K562 (cell line): ENCODE measurements around the gene NBEAL2. TPM values are rescaled to one million over a fixed set of nuclear protein-coding genes. Genes with fewer than 3 reads are reported as not detected.
A peak's percentile ranks its signal among the peaks of the same experiment; 100 is the strongest.

Source experiments
- ATAC-seq: fragments of 200-7000 bp; cut with Tn5 transposase; 3 replicates; pipeline ENCODE4 v1.9.1; 2020; ENCODE audit warnings: moderate library complexity
- BruUV-seq: library from RNA; stranded (reverse); fragments of 400-500 nt; replicated peaks from 2 replicates; lab custom pipeline; 2021; lab: Mats Ljungman, UMichigan
- CTCF ChIA-PET: fragments of 300-600 bp; formaldehyde crosslinking; extraction: SDS; loops from one replicate; lab custom pipeline; 2021; ENCODE audit warnings: low intra/inter-chr PET ratio; lab: Yijun Ruan, JAX
- POLR2A ChIA-PET: fragments of 300-600, 350-650 bp; sonication (Branson Sonifier 250); formaldehyde crosslinking; extraction: SDS; loops from one replicate; lab custom pipeline; 2021; ENCODE audit warnings: antibody characterized with exemption, inconsistent platforms; lab: Yijun Ruan, JAX
- DNase-seq, 4 experiments: peaks; one replicate each; pipeline versions ENCODE4 v3.0.0 to v3.0.0-alpha.2; 2011 to 2018; ENCODE audit warnings: low spot score in 3 of 4, mixed read lengths in 3 of 4; ENCODE audit errors: extremely low read depth in 1 of 4
- FAIRE-seq: peaks from 2 replicates; lab custom pipeline; 2011; peaks lifted over from hg19 to GRCh38; lab: Jason Lieb, UNC
- H2AFZ ChIP-seq: 2 replicates; pipeline ENCODE4 v1.6.0; 2011; ENCODE audit warnings: low read depth, low read length, control low read depth, inconsistent platforms
- H3K27ac ChIP-seq: fragments of 200-600 bp; 3 replicates; pipeline ENCODE4 v1.8.0; 2011; ENCODE audit warnings: low read depth, mild to moderate bottlenecking, control low read depth, inconsistent platforms, low read length, moderate library complexity, mixed read lengths; ENCODE audit errors: extremely low read depth
- H3K27me3 ChIP-seq, 2 experiments: fragments of 300-600 bp in 1 of 2; 2 replicates in 1 of 2; 3 replicates in 1 of 2; pipeline versions ENCODE4 v1.6.0 to v1.8.0; 2011; ENCODE audit warnings: inconsistent platforms in 2 of 2, low read length in 2 of 2, mild to moderate bottlenecking in 1 of 2, mixed read lengths in 1 of 2, moderate library complexity in 1 of 2; ENCODE audit not compliant: control insufficient read depth in 2 of 2, insufficient read depth in 2 of 2
- H3K36me3 ChIP-seq: fragments of 300-600 bp; 3 replicates; pipeline ENCODE4 v1.8.0; 2011; ENCODE audit warnings: mild to moderate bottlenecking, low read length, inconsistent platforms; ENCODE audit not compliant: control insufficient read depth, insufficient read depth
- H3K4me1 ChIP-seq, 2 experiments: fragments of 200-600 bp in 1 of 2; replicated peaks in 1 of 2; 2 replicates in 1 of 2; 3 replicates in 1 of 2; pipeline versions ENCODE4 v1.5.1 to v1.8.0; 2011; ENCODE audit warnings: inconsistent platforms in 2 of 2, low read length in 2 of 2, mild to moderate bottlenecking in 1 of 2, mixed read lengths in 1 of 2, moderate library complexity in 1 of 2; ENCODE audit not compliant: control insufficient read depth in 2 of 2, insufficient read depth in 2 of 2
- H3K4me2 ChIP-seq: 2 replicates; pipeline ENCODE4 v1.6.1; 2011; ENCODE audit warnings: low read length, control low read depth, inconsistent platforms, mixed read lengths; ENCODE audit not compliant: insufficient read depth
- H3K4me3 ChIP-seq: fragments of 200-600 bp; sonication (generic), shearing (Covaris generic); 2 replicates; pipeline ENCODE4 v1.5.1; 2016; ENCODE audit warnings: control low read depth, inconsistent platforms
- H3K79me2 ChIP-seq: fragments of 200-600 bp; 3 replicates; pipeline ENCODE4 v1.8.0; 2011; ENCODE audit warnings: low read length, inconsistent platforms; ENCODE audit not compliant: control insufficient read depth, insufficient read depth
- H3K9ac ChIP-seq, 2 experiments: 2 replicates each; pipeline versions ENCODE4 v1.6.0 to v1.6.1; 2011; ENCODE audit warnings: low read depth in 2 of 2, low read length in 2 of 2, control low read depth in 1 of 2, inconsistent platforms in 1 of 2, mild to moderate bottlenecking in 1 of 2, mixed read lengths in 1 of 2; ENCODE audit not compliant: insufficient read depth in 1 of 2
- H3K9me1 ChIP-seq: one replicate; pipeline ENCODE4 v1.6.0; 2011; ENCODE audit warnings: inconsistent platforms, mild to moderate bottlenecking, low read length, moderate library complexity; ENCODE audit not compliant: control insufficient read depth, insufficient read depth
- H3K9me3 ChIP-seq: replicated peaks from 2 replicates; pipeline ENCODE4 v1.5.1; 2011; ENCODE audit warnings: low read depth, low read length, inconsistent platforms; ENCODE audit not compliant: control insufficient read depth, insufficient read depth
- H4K20me1 ChIP-seq: replicated peaks from 2 replicates; pipeline ENCODE4 v1.6.1; 2011; ENCODE audit warnings: low read length, inconsistent platforms, mixed read lengths; ENCODE audit not compliant: control insufficient read depth, insufficient read depth
- CHD1 ChIP-seq: fragments of 200-600 bp; sonication (generic); IDR thresholded peaks from one replicate; pipeline ENCODE4 v1.6.1; 2012; ENCODE audit warnings: mild to moderate bottlenecking, moderate library complexity, low read length, inconsistent platforms
- RAD21 ChIP-seq, 2 experiments: fragments of 250-450 bp in 1 of 2; fragments of 450-650 bp in 1 of 2; sonication (Bioruptor Pico) in 1 of 2; formaldehyde crosslinking in 1 of 2; IDR thresholded peaks in 1 of 2; conservative IDR thresholded peaks in 1 of 2; 2 replicates each; pipeline versions ENCODE4 v1.4.0 to v1.8.0; 2020 to 2022; ENCODE audit warnings: mild to moderate bottlenecking in 2 of 2, moderate library complexity in 1 of 2
- ZNF347 ChIP-seq: fragments of 450-650 bp; formaldehyde crosslinking; IDR thresholded peaks from 2 replicates; pipeline ENCODE4 v1.4.0; 2020; ENCODE audit warnings: low read depth, mild to moderate bottlenecking, moderate library complexity
- WGBS: fragments of 100-300 bp; shearing (Covaris generic); methylation state at CpG from one replicate; pipeline ENCODE4 v1.1.6; 2016; ENCODE audit warnings: low coverage, mixed read lengths; ENCODE audit not compliant: insufficient coverage; ENCODE audit errors: missing lambda C conversion rate; 5-methylcytosine and 5-hydroxymethylcytosine counted together
- in situ Hi-C: fragments of 300-500 bp; cut with MboI; formaldehyde crosslinking; loops from 4 replicates; pipeline ENCODE4 v1.15.0; 2018; ENCODE audit warnings: inconsistent platforms, mixed read lengths
- intact Hi-C: fragments of 100-400 bp; cut with micrococcal nuclease; formaldehyde crosslinking; loops from 2 replicates; pipeline ENCODE4 v1.14.2; 2022
- polyA plus RNA-seq, 8 experiments: library from polyadenylated mRNA; depleted of rRNA in 4 of 8; stranded (reverse) in 5 of 8; unstranded in 3 of 8; fragments of >200 nt; fragmentation: Nextera tagmentation in 2 of 8; fragmentation: Illumina TruSeq in 1 of 8; extraction: Ambion mirVana in 2 of 8; extraction: Trizol in 1 of 8; gene quantifications; 2 replicates each; pipeline versions ENCODE4 v1.2.1 to v1.2.3, GENCODE V29; 2011 to 2014; ENCODE audit warnings: inconsistent platforms in 1 of 8, missing spikeins in 1 of 8
- total RNA-seq, 7 experiments: library from RNA; depleted of rRNA in 6 of 7; stranded (reverse); fragments of >200 nt in 6 of 7; fragmentation: Illumina TruSeq in 2 of 7; extraction: Trizol in 2 of 7; gene quantifications; 2 replicates each; pipeline versions ENCODE4 v1.2.1 to v1.2.3, GENCODE V29; 2011 to 2021; ENCODE audit warnings: low replicate concordance in 1 of 7
- TF ChIP-seq, protein P1 (sequence below), 3 experiments: IDR thresholded peaks in 2 of 3; conservative IDR thresholded peaks in 1 of 3; 2 replicates each; pipeline ENCODE4 v1.5.1; 2011 to 2012; ENCODE audit warnings: low read length in 3 of 3, mild to moderate bottlenecking in 3 of 3, control low read depth in 2 of 3, improper control_type of control experiment in 1 of 3, inconsistent platforms in 1 of 3, low read depth in 1 of 3, mixed read lengths in 1 of 3, moderate library complexity in 1 of 3; ENCODE audit not compliant: insufficient read depth in 2 of 3
- TF ChIP-seq, protein P2 (sequence below), 2 experiments: fragments of 450-650 bp; formaldehyde crosslinking in 1 of 2; IDR thresholded peaks; 2 replicates each; pipeline versions ENCODE4 v1.4.0 to v1.6.1; 2014 to 2020; ENCODE audit warnings: mild to moderate bottlenecking in 2 of 2, borderline replicate concordance in 1 of 2, low read depth in 1 of 2

Gene NBEAL2
- total and polyA plus RNA-seq, 9 of the 15 experiments (the other 6 are each of a cell fraction or from before 2014, with no cell fraction given), result 0.06 to 114 (median 29.6) TPM

DNA sequence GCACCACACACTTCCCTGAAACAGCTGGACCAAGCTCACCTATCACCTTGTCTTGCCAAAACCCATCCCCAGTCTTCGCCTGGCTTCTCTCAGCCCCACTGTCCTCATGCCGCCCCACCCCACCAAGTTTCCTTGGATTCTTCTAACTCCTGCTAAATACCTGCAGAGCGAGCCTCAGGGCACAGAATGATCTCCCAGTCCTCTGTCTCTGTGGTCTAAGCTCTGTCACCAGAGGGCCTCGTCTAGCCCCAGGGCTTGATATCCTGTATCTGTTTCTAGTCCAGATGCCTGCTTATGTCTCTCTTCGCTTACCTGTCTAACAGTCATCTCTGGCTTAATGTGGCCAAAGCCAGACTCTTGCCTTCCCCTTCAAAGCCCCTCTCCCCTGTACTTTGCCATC is 12.7 kb upstream of the NBEAL2 start:
- Histone ChIP-seq H4K20me1 (peaks cover 75% of the 10 kb centered on the region), H3K9ac (peak overlapping the region in 1 of 2 experiments; percentile 57; a peak in 1 of 4 replicates), H3K9me1 (peaks cover 41% of the 10 kb centered on the region), H3K79me2 (peaks cover 86% of the 10 kb centered on the region), H3K4me2 (no peak overlapping the region), H3K36me3 (peaks cover 72% of the 10 kb centered on the region), H2AFZ (no peak overlapping the region), H3K27ac (no peak overlapping the region), H3K9me3 (no peaks in the 10 kb centered on the region), H3K27me3 (no peaks in the 10 kb centered on the region), H3K4me3 (no peak overlapping the region), H3K4me1 (peaks cover 38 to 39% of the 10 kb centered on the region in 2 experiments)
- ATAC-seq (peak; percentile 28; the same call in 2 of the 3 replicates), FAIRE-seq (no peak), DNase-seq (peak in 1 of 4 experiments; percentile 16)
- ChIA-PET CTCF (no interaction called here), POLR2A (interaction anchor here (0.6 to 6.2 kb wide), 9 partner anchors 9 to 554 kb away, joined by 3 to 55 read pairs (median 4); partner anchors contain the start of genes CCDC12 and NBEAL2)
- 85% methylated on average over 5 of the region's 5 CpGs for WGBS
- in situ Hi-C loops (no loop called here), intact Hi-C loops (no loop called here)
- BruUV-seq, result no TSS peak
- TF ChIP-seq, protein P1, sequence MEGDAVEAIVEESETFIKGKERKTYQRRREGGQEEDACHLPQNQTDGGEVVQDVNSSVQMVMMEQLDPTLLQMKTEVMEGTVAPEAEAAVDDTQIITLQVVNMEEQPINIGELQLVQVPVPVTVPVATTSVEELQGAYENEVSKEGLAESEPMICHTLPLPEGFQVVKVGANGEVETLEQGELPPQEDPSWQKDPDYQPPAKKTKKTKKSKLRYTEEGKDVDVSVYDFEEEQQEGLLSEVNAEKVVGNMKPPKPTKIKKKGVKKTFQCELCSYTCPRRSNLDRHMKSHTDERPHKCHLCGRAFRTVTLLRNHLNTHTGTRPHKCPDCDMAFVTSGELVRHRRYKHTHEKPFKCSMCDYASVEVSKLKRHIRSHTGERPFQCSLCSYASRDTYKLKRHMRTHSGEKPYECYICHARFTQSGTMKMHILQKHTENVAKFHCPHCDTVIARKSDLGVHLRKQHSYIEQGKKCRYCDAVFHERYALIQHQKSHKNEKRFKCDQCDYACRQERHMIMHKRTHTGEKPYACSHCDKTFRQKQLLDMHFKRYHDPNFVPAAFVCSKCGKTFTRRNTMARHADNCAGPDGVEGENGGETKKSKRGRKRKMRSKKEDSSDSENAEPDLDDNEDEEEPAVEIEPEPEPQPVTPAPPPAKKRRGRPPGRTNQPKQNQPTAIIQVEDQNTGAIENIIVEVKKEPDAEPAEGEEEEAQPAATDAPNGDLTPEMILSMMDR (IDR thresholded peaks at IDR 0.05 in 2 of 3, conservative IDR thresholded peaks at IDR 0.05 in 1 of 3; ENCODE audit: insufficient read depth in 2 of 3, low read depth in 1 of 3, low read length in 3 of 3), result peak in 2 of 3 experiments; percentile 18 to 27; a peak in 3 of 6 replicates
- TF ChIP-seq, protein P2, sequence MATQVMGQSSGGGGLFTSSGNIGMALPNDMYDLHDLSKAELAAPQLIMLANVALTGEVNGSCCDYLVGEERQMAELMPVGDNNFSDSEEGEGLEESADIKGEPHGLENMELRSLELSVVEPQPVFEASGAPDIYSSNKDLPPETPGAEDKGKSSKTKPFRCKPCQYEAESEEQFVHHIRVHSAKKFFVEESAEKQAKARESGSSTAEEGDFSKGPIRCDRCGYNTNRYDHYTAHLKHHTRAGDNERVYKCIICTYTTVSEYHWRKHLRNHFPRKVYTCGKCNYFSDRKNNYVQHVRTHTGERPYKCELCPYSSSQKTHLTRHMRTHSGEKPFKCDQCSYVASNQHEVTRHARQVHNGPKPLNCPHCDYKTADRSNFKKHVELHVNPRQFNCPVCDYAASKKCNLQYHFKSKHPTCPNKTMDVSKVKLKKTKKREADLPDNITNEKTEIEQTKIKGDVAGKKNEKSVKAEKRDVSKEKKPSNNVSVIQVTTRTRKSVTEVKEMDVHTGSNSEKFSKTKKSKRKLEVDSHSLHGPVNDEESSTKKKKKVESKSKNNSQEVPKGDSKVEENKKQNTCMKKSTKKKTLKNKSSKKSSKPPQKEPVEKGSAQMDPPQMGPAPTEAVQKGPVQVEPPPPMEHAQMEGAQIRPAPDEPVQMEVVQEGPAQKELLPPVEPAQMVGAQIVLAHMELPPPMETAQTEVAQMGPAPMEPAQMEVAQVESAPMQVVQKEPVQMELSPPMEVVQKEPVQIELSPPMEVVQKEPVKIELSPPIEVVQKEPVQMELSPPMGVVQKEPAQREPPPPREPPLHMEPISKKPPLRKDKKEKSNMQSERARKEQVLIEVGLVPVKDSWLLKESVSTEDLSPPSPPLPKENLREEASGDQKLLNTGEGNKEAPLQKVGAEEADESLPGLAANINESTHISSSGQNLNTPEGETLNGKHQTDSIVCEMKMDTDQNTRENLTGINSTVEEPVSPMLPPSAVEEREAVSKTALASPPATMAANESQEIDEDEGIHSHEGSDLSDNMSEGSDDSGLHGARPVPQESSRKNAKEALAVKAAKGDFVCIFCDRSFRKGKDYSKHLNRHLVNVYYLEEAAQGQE (IDR thresholded peaks at IDR 0.05; ENCODE audit: borderline replicate concordance), result peak; percentile 33; the same call in 1 of the 2 replicates
- TF ChIP-seq, protein P2 (CRISPR knock-in tag; IDR thresholded peaks at IDR 0.05; ENCODE audit: low read depth), result no peak
- TF ChIP-seq ZNF347, result no peak
- peak in 1 of 2 experiments; percentile 41; a peak in 2 of 4 replicates for TF ChIP-seq RAD21 (CRISPR knock-in tag; conservative IDR thresholded peaks at IDR 0.05 in 1 of 2, IDR thresholded peaks at IDR 0.05 in 1 of 2)
- no peak for TF ChIP-seq CHD1
